ENCODE data around the gene KCNG2.

KCNG2 gene

GRCh38 chr18:79868168-79868784 lies 70.5 kb downstream of the KCNG2 start:
- no peaks in the 10 kb centered on the region for H3K9me3 ChIP-seq (ENCODE audit: control insufficient read depth, low read length)
- no peaks in the 10 kb centered on the region for H3K4me1 ChIP-seq (ENCODE audit: control insufficient read depth, insufficient read depth, low read length, poor library complexity, severe bottlenecking)
- no peak overlapping the region for H3K27ac ChIP-seq (ENCODE audit: low read depth, low read length, severe bottlenecking)
- H3K36me3 ChIP-seq (ENCODE audit: control insufficient read depth, insufficient read depth, low read length), result no peaks in the 10 kb centered on the region
- no peak overlapping the region for H3K4me3 ChIP-seq (ENCODE audit: extremely low read depth, insufficient read depth, low read length, poor library complexity, severe bottlenecking)
- WGBS, 2 experiments (ENCODE audit: insufficient coverage in 2 of 2), result 93 to 95% methylated on average over 24 to 29 of the region's 29 CpGs

GRCh38 chr18:79868811-79869541 lies 71.2 kb downstream of the KCNG2 start:
- Histone ChIP-seq H3K27ac (ENCODE audit: low read depth, low read length, severe bottlenecking) (no peak overlapping the region), H3K9me3 (ENCODE audit: control insufficient read depth, low read length) (no peaks in the 10 kb centered on the region), H3K4me1 (ENCODE audit: control insufficient read depth, insufficient read depth, low read length, poor library complexity, severe bottlenecking) (no peaks in the 10 kb centered on the region), H3K4me3 (ENCODE audit: extremely low read depth, insufficient read depth, low read length, poor library complexity, severe bottlenecking) (no peak overlapping the region), H3K36me3 (ENCODE audit: control insufficient read depth, insufficient read depth, low read length) (no peaks in the 10 kb centered on the region)
- 90 to 91% methylated on average over 30 to 31 of the region's 32 CpGs for WGBS, 2 experiments (ENCODE audit: insufficient coverage in 2 of 2)

GRCh38 chr18:79869591-79870300 lies 72.0 kb downstream of the KCNG2 start:
- Histone ChIP-seq H3K27ac (ENCODE audit: low read depth, low read length, severe bottlenecking) (no peak overlapping the region), H3K4me3 (ENCODE audit: extremely low read depth, insufficient read depth, low read length, poor library complexity, severe bottlenecking) (no peak overlapping the region), H3K36me3 (ENCODE audit: control insufficient read depth, insufficient read depth, low read length) (no peaks in the 10 kb centered on the region), H3K9me3 (ENCODE audit: control insufficient read depth, low read length) (no peaks in the 10 kb centered on the region), H3K4me1 (ENCODE audit: control insufficient read depth, insufficient read depth, low read length, poor library complexity, severe bottlenecking) (no peaks in the 10 kb centered on the region)
- WGBS, 2 experiments (ENCODE audit: insufficient coverage in 2 of 2), result 96% methylated on average over 30 of the region's 32 CpGs

GRCh38 chr18:79870301-79871025 lies 72.7 kb downstream of the KCNG2 start:
- Histone ChIP-seq H3K27ac (ENCODE audit: low read depth, low read length, severe bottlenecking) (no peak overlapping the region), H3K4me3 (ENCODE audit: extremely low read depth, insufficient read depth, low read length, poor library complexity, severe bottlenecking) (no peak overlapping the region), H3K4me1 (ENCODE audit: control insufficient read depth, insufficient read depth, low read length, poor library complexity, severe bottlenecking) (no peaks in the 10 kb centered on the region), H3K36me3 (ENCODE audit: control insufficient read depth, insufficient read depth, low read length) (no peaks in the 10 kb centered on the region), H3K9me3 (ENCODE audit: control insufficient read depth, low read length) (no peaks in the 10 kb centered on the region)
- 95 to 96% methylated on average over 18 of the region's 19 CpGs for WGBS, 2 experiments (ENCODE audit: insufficient coverage in 2 of 2)

- Histone ChIP-seq H3K9me3 (ENCODE audit: control insufficient read depth, low read length) (no peaks in the 10 kb centered on the region), H3K4me3 (ENCODE audit: extremely low read depth, insufficient read depth, low read length, poor library complexity, severe bottlenecking) (no peak overlapping the region), H3K4me1 (ENCODE audit: control insufficient read depth, insufficient read depth, low read length, poor library complexity, severe bottlenecking) (no peaks in the 10 kb centered on the region), H3K27ac (ENCODE audit: low read depth, low read length, severe bottlenecking) (no peak overlapping the region), H3K36me3 (ENCODE audit: control insufficient read depth, insufficient read depth, low read length) (no peaks in the 10 kb centered on the region)
- WGBS, 2 experiments (ENCODE audit: insufficient coverage in 2 of 2), result 95% methylated on average over 17 of the region's 17 CpGs
Observed at GRCh38 chr18:79871026-79871390, 73.3 kb downstream of the KCNG2 start.

GRCh38 chr18:79871481-79872091 lies 73.8 kb downstream of the KCNG2 start:
- H3K27ac ChIP-seq (ENCODE audit: low read depth, low read length, severe bottlenecking), result no peak overlapping the region
- no peaks in the 10 kb centered on the region for H3K9me3 ChIP-seq (ENCODE audit: control insufficient read depth, low read length)
- no peaks in the 10 kb centered on the region for H3K36me3 ChIP-seq (ENCODE audit: control insufficient read depth, insufficient read depth, low read length)
- 91% methylated on average over 23 to 29 of the region's 33 CpGs for WGBS, 2 experiments (ENCODE audit: insufficient coverage in 2 of 2)
- H3K4me1 ChIP-seq (ENCODE audit: control insufficient read depth, insufficient read depth, low read length, poor library complexity, severe bottlenecking), result no peaks in the 10 kb centered on the region
- H3K4me3 ChIP-seq (ENCODE audit: extremely low read depth, insufficient read depth, low read length, poor library complexity, severe bottlenecking), result no peak overlapping the region

- no peak overlapping the region for H3K4me3 ChIP-seq (ENCODE audit: extremely low read depth, insufficient read depth, low read length, poor library complexity, severe bottlenecking)
- H3K36me3 ChIP-seq (ENCODE audit: control insufficient read depth, insufficient read depth, low read length), result no peaks in the 10 kb centered on the region
- WGBS, 2 experiments (ENCODE audit: insufficient coverage in 2 of 2), result 69 to 76% methylated on average over 23 to 25 of the region's 36 CpGs
- H3K4me1 ChIP-seq (ENCODE audit: control insufficient read depth, insufficient read depth, low read length, poor library complexity, severe bottlenecking), result no peaks in the 10 kb centered on the region
- no peak overlapping the region for H3K27ac ChIP-seq (ENCODE audit: low read depth, low read length, severe bottlenecking)
- no peaks in the 10 kb centered on the region for H3K9me3 ChIP-seq (ENCODE audit: control insufficient read depth, low read length)
Observed at GRCh38 chr18:79872527-79873444, 75.0 kb downstream of the KCNG2 start.

GRCh38 chr18:79873449-79874110 lies 75.8 kb downstream of the KCNG2 start:
- Histone ChIP-seq H3K4me1 (ENCODE audit: control insufficient read depth, insufficient read depth, low read length, poor library complexity, severe bottlenecking) (no peaks in the 10 kb centered on the region), H3K36me3 (ENCODE audit: control insufficient read depth, insufficient read depth, low read length) (no peaks in the 10 kb centered on the region), H3K27ac (ENCODE audit: low read depth, low read length, severe bottlenecking) (no peak overlapping the region), H3K9me3 (ENCODE audit: control insufficient read depth, low read length) (no peaks in the 10 kb centered on the region), H3K4me3 (ENCODE audit: extremely low read depth, insufficient read depth, low read length, poor library complexity, severe bottlenecking) (no peak overlapping the region)
- WGBS, 2 experiments (ENCODE audit: insufficient coverage in 2 of 2), result 82 to 83% methylated on average over 32 to 33 of the region's 34 CpGs

All from mesodermal cell (in vitro differentiated cells).